OCI-LY1 (cell line): ENCODE results near the gene TCHP.

Source experiments
- EZH2 ChIP-seq: fragments of 200-600 bp; sonication (generic), shearing (Covaris generic); IDR thresholded peaks from 2 replicates; pipeline ENCODE4 v1.8.0; 2017; ENCODE audit warnings: borderline replicate concordance, mixed run types, mild to moderate bottlenecking, antibody characterized with exemption, low read length, moderate library complexity, mixed read lengths
- TF ChIP-seq, protein P1 (sequence below): fragments of 200-600 bp; sonication (generic), shearing (Covaris generic); IDR thresholded peaks from 2 replicates; pipeline ENCODE4 v1.5.1; 2017; ENCODE audit warnings: mild to moderate bottlenecking, antibody characterized with exemption, low read length, moderate library complexity, mixed read lengths

DNA sequence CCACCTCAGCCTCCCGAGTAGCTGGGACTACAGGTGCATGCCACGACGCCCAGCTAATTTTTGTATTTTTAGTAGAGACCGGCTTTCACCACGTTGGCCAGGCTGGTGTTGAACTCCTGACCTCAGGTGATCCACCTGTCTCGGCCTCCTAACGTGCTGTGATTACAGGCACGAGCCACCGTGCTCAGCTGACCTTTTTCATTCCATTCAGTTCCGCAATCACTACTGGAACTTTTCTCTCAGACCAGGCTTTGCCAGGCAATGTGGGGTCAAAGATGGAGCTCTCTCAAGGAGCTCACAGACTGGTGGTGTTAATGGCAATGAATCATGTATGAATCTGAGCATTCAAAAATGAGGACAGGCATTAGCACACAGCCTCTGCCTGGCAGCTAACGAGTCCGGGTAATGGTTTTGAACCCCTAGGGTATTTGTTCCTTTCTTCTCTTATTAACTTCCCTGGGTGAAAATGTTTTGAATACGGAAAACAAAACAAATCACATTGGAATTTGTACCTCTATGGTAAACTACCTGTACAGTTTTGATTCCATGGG, 9.4 kb upstream of the TCHP start:
- TF ChIP-seq, protein P1, sequence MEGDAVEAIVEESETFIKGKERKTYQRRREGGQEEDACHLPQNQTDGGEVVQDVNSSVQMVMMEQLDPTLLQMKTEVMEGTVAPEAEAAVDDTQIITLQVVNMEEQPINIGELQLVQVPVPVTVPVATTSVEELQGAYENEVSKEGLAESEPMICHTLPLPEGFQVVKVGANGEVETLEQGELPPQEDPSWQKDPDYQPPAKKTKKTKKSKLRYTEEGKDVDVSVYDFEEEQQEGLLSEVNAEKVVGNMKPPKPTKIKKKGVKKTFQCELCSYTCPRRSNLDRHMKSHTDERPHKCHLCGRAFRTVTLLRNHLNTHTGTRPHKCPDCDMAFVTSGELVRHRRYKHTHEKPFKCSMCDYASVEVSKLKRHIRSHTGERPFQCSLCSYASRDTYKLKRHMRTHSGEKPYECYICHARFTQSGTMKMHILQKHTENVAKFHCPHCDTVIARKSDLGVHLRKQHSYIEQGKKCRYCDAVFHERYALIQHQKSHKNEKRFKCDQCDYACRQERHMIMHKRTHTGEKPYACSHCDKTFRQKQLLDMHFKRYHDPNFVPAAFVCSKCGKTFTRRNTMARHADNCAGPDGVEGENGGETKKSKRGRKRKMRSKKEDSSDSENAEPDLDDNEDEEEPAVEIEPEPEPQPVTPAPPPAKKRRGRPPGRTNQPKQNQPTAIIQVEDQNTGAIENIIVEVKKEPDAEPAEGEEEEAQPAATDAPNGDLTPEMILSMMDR: no peak
- no peak for TF ChIP-seq EZH2
